Colonic mucosa (tissue), 4 donors: ENCODE results near the gene NUP214. TPM values are rescaled to one million over a fixed set of nuclear protein-coding genes. Genes with fewer than 3 reads are reported as not detected.

Source experiments
- DNase-seq: peaks from one replicate; pipeline ENCODE4 v3.0.0-alpha.2; 2020
- H3K27ac ChIP-seq: fragments of 200-600 bp; one replicate; pipeline ENCODE4 v1.8.0; 2021
- H3K27me3 ChIP-seq: fragments of 200-600 bp; one replicate; pipeline ENCODE4 v1.8.0; 2021
- H3K36me3 ChIP-seq: fragments of 200-600 bp; one replicate; pipeline ENCODE4 v1.8.0; 2021
- H3K4me1 ChIP-seq: fragments of 200-600 bp; one replicate; pipeline ENCODE4 v1.8.0; 2021; ENCODE audit warnings: mild to moderate bottlenecking
- H3K4me3 ChIP-seq: fragments of 200-600 bp; one replicate; pipeline ENCODE4 v1.8.0; 2021
- H3K9ac ChIP-seq, 2 donors: one replicate each; pipeline ENCODE4 v1.7.0; 2013; ENCODE audit warnings: control low read depth in 2 of 2, low read depth in 2 of 2, low read length in 2 of 2
- H3K9me3 ChIP-seq: fragments of 200-600 bp; one replicate; pipeline ENCODE4 v1.8.0; 2021
- intact Hi-C: fragments of 100-400 bp; cut with DNase I; formaldehyde crosslinking; loops from one replicate; pipeline ENCODE4 v1.14.1; 2022
- total RNA-seq, 2 donors: library from RNA; stranded (reverse); fragmentation: NEBNext Ultra II Directional in 1 of 2; extraction: Animal tissue kit (Norgen Biotek cat#: 25700) in 1 of 2; gene quantifications; one replicate each; pipeline ENCODE4 v1.2.1, GENCODE V29; 2021
- TF ChIP-seq, protein P1 (sequence below): fragments of 200-600 bp; IDR thresholded peaks from one replicate; pipeline ENCODE4 v1.8.0; 2022; ENCODE audit warnings: antibody characterized with exemption, mild to moderate bottlenecking
- donor health status: healthy.
- donor health status: DM: no; HTN: no; CAD: no.
- donor health status: DM: no; HTN: no; CAD: no.

The NUP214 gene
- total RNA-seq, 2 donors from 2014 or later = 32.2 to 43.8 TPM

DNA sequence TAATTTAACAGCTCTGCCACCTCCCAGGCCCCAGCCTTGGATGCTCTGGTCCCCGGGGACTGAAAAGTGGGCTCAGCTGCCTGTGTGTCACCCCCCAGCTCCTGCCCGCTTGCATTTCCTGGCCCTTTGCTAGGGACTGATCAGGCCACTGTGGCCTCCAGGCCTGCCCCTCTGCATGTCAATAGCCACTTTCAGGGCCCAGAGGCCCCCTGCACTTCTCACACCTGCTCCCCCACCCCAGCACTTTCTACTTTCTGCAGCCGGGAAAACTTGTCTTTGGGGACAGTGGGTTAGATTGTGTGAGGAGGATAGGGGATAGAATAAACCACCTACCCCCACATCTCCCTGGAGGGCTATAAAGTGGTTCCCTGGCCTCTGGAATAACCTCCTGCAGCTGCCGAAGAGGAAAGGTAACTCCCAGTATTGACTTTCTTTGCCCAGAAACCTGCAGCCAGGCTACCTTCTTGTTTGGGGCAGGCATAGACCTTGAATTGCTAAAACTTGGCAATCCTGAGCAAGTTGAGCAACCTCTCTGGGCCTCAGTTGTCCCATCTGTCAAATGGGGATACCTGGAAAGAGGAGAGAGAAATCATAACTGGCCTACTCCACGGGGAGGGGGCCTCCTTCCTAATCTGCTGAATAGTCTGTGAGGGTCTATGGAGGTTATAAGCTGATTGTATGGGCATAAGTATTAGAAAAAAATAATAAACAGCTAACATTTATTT, 21.2 kb upstream of the NUP214 start:
- no peak for DNase-seq
- Histone ChIP-seq H3K9me3 (no peaks in the 10 kb centered on the region), H3K27ac (no peak overlapping the region), H3K27me3 (no peaks in the 10 kb centered on the region), H3K9ac (no peak overlapping the region), H3K4me1 (no peaks in the 10 kb centered on the region), H3K4me3 (no peak overlapping the region), H3K36me3 (no peaks in the 10 kb centered on the region)
- TF ChIP-seq, protein P1, sequence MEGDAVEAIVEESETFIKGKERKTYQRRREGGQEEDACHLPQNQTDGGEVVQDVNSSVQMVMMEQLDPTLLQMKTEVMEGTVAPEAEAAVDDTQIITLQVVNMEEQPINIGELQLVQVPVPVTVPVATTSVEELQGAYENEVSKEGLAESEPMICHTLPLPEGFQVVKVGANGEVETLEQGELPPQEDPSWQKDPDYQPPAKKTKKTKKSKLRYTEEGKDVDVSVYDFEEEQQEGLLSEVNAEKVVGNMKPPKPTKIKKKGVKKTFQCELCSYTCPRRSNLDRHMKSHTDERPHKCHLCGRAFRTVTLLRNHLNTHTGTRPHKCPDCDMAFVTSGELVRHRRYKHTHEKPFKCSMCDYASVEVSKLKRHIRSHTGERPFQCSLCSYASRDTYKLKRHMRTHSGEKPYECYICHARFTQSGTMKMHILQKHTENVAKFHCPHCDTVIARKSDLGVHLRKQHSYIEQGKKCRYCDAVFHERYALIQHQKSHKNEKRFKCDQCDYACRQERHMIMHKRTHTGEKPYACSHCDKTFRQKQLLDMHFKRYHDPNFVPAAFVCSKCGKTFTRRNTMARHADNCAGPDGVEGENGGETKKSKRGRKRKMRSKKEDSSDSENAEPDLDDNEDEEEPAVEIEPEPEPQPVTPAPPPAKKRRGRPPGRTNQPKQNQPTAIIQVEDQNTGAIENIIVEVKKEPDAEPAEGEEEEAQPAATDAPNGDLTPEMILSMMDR = no peak
- intact Hi-C loops = no loop called here

DNA sequence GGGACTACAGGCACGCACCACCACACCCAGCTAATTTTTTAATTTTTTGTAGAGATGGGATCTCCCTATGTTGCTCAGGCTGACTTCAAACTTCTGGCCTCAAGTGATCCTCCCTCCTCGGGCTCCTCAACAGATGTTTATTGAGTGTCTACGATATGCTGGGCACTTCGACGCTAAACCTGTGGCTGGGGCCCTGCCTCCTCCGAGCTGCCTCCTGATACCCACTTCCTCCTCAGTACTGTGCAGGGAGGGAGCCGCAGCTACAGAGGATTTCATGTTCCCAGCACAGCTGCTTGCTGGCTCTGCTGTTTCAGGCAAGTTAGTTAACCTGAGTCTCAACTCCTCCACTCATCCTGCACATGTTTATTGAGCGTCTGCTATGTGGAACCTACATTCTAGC, 19.4 kb upstream of the NUP214 start:
- H3K9ac ChIP-seq = no peak overlapping the region
- intact Hi-C loops = no loop called here
- H3K27me3 ChIP-seq = no peaks in the 10 kb centered on the region
- no peaks in the 10 kb centered on the region for H3K4me1 ChIP-seq
- H3K36me3 ChIP-seq = no peaks in the 10 kb centered on the region
- DNase-seq = no peak
- H3K4me3 ChIP-seq = no peak overlapping the region
- no peak overlapping the region for H3K27ac ChIP-seq
- no peaks in the 10 kb centered on the region for H3K9me3 ChIP-seq
- TF ChIP-seq, protein P1 = no peak

DNA sequence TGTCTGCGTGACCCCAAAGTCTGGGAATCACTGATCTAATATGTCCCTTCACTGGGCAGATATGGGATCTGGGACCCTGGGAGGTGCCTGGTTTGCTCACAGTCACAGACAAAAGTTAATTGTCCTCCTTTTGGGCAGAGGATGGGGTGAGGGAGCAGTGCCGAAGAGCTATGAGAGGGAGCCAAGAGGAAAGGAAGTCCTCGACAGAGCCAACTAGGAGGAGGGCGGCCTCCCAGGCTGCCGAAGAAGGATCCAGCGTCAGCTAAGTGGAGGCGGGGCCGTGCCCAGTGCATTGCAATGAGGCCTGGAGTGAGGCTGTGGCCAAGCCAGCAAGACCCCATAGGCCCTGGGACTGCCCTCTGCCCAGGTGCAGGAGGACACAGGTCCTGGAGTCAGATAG, 17.6 kb upstream of the NUP214 start:
- DNase-seq = no peak
- H3K36me3 ChIP-seq = no peaks in the 10 kb centered on the region
- no peaks in the 10 kb centered on the region for H3K9me3 ChIP-seq
- H3K9ac ChIP-seq = no peak overlapping the region
- intact Hi-C loops = no loop called here
- H3K27ac ChIP-seq = no peak overlapping the region
- TF ChIP-seq, protein P1 = no peak
- no peaks in the 10 kb centered on the region for H3K27me3 ChIP-seq
- H3K4me3 ChIP-seq = no peak overlapping the region
- H3K4me1 ChIP-seq = no peaks in the 10 kb centered on the region

DNA sequence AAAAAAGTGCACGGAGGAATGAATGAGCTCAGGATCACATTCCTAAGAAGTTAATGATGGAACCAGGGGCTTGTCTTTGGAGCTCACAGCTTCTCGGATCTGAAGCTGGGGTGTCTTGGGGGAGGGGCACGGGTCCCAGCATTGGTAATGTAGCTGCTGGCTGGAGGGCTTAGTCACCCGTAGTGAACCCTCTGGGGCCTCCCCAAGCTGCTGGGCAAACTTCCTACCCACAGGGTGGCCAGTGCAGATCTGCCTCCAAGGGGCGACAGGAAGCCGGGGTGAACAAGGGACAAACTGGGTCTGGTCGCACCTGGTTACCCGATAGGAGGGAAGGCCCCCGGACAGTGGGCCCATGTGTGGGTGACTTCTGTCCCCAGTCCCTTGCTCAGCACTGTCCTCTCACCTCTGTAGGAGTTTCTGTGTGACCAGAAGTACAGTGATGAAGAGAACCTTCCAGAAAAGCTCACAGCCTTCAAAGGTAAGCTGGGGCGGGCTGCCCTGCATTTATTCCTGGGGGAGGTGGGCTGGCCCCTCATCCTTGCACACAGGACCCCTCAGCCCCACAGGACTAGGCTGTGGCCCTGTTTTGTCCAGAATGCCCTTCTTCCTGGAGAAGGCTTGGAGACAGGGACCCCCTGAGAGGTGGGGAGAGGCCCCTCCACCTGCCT, 14.1 kb upstream of the NUP214 start:
- Histone ChIP-seq H3K27me3 (no peaks in the 10 kb centered on the region), H3K36me3 (no peaks in the 10 kb centered on the region), H3K9me3 (no peaks in the 10 kb centered on the region), H3K4me3 (no peak overlapping the region), H3K4me1 (no peaks in the 10 kb centered on the region), H3K27ac (no peak overlapping the region), H3K9ac (no peak overlapping the region)
- no peak for DNase-seq
- intact Hi-C loops = no loop called here
- TF ChIP-seq, protein P1 = no peak

DNA sequence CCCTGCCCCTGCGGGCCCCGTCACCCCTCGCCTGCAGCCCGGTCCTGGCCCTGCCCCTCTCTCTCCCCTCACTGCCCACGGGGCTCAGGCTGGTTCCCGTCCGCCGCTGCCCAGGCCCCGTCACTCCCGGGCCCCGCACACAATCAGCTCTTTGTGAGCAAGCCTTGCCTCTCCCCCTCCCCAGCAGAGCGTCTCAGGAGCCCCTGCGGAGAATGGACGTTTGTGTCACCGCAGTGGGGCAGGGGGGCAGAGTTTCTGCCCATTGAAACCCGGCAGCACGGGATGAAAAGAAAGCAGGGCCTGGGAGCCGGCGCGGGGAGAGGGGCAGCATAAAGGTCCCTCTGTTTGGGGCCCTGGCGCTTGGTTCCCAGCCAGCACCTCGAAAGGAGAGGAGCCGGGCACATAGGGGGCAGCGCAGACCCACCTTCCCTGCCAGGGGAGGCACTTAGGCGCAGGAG, 13.5 kb upstream of the NUP214 start:
- Histone ChIP-seq H3K27me3 (no peaks in the 10 kb centered on the region), H3K4me1 (no peaks in the 10 kb centered on the region), H3K36me3 (no peaks in the 10 kb centered on the region), H3K9me3 (no peaks in the 10 kb centered on the region), H3K4me3 (no peak overlapping the region), H3K9ac (no peak overlapping the region), H3K27ac (no peak overlapping the region)
- no peak for DNase-seq
- TF ChIP-seq, protein P1 = no peak
- intact Hi-C loops = no loop called here
